HG03175 (cell line): ENCODE measurements around the gene ERCC6L2.

Experiments
- ATAC-seq: cut with Tn5 transposase; IDR thresholded peaks from one replicate; pipeline ENCODE4 v1.9.1; 2021; ENCODE audit warnings: mild to moderate bottlenecking, moderate library complexity; ENCODE audit not compliant: unreplicated experiment

The ERCC6L2 gene

DNA sequence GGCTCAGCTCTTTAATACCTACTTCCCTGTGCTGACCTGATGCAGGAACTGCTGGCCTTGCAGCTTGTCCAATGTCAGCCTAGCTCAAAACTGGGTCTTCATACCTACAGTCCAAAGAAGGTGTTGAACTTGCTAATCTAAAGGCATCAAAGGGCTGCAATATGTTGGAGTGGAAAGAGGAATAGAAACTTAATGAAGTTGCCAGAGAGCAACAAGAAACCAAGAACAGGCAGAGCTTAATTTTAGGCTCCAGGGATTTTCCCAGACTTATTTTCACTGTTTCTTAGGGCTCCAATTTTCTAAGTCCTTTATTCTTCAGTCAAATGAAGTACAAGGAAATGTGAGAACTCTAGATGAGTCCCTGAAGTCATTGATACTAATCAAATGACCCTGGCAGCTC is 17.6 kb upstream of the ERCC6L2 start:
- ATAC-seq: peak; percentile 73

DNA sequence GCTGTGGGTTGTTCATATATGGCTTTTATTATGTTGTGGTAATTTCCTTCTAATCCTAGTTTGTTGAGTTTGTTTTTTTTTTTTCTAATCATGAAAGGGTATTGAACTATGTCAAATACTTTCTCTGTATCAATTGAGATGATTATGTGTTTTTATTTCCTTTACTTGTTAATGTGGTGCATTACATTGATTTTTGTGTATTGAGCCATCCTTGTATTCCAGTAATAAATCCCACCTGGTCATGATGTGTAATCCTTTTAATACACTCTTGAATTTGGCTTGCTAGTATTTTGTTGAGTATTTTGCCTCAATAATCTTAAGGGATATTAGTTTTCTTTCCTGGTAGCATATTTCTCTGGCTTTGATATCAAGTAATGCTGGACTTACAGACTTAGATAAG is 13.1 kb upstream of the ERCC6L2 start:
- ATAC-seq: no peak

DNA sequence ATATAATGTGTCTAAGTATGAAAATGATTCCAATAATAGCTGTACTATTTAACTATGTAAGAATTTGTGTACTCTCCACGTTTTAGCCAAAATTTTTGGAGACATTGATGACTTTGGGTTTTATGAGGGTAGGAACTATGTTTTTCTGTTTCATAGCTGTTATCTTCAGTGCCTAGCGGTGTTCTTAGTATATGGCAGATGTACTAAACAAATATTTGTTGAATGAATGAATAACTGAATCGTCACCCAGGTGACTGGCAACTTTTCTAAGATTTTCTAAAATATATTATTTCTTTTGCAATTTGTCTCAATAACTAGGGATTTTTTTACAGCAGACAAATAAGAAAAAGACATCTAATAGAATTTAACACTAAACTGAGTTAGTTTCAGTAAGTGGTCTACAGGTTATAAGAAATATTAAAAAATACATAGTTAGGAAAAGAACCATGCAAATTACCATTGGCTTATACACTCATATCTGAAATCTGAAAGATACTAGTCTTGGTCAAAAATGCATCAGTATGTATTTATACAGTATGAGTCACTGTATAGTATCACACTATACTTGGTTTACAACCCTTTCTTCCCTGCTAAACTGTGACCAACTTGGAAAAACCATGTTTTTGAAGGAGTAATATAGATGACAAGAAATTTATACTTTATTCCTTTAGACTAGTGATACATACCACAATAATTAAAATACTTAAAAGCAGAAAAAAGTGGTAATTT is 10.5 kb upstream of the ERCC6L2 start:
- ATAC-seq: no peak

DNA sequence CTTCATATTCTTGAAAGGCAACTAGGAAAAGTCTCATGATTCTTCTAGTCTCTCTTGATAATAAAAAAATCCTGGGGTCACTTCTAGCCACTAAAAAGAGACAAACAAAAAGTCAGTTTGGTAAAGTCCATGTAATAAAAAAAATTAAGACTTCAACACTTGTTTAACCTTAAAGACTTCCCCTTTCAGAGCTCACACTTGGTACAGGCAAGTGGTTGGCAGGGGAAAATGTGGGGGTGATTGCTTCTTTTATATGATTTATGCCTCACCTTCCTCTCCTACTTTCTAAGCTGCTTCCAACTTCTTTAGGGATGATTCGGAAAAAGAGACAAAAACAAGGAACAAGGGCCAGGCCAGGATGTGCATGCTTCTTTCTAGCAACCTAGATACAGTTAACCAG is 5.1 kb upstream of the ERCC6L2 start:
- ATAC-seq: no peak

DNA sequence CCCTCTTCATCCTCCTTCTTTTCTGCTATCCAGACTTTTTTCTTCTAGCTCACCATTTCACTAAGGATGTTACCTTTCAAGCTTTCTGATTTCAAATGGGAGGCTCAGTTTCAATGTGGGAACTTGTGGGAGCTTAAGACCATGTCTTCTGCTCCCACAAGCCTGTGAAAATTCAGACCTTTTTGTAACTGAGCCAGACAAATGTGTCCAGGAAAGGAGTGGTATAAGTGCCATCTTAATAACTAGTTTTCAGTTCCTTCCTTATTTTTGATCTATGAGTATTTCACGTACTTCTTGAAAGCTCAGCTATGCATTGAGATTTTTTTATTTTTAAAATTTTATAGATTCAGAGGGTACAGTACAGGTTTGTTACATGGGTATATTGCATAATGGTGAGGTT is 4.6 kb upstream of the ERCC6L2 start:
- no peak for ATAC-seq

DNA sequence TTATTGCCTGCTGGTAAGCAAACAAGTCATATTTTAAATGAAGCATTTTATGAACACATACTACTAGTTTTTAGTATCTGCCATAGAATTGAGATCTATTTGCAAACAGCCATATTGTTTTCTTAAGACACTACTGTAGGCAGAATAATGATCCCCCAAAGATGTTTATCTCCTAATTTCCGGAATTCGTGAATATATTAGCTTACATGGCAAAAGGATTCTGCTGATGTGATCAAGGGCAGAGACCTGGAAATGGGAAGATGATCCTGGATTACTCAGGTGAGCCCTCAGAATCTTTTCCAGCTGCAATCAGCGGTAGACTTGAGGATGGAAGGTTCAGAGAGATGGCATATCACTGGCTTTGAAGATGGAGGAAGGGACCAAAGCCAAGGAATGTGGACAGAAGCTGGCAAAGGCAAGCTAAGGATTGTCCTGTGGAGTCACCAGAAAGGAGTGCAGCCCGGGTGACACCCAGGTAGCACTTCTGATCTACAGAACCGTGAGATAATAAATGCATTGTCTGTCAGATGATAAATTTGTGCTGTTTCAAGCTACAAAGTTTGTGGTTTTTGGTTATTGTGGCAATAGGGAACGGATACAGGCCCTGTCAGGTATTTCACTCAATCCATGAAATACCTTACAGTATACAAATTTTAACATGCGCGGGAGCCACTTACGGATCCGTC is 1.0 kb upstream of the ERCC6L2 start:
- ATAC-seq: no peak

DNA sequence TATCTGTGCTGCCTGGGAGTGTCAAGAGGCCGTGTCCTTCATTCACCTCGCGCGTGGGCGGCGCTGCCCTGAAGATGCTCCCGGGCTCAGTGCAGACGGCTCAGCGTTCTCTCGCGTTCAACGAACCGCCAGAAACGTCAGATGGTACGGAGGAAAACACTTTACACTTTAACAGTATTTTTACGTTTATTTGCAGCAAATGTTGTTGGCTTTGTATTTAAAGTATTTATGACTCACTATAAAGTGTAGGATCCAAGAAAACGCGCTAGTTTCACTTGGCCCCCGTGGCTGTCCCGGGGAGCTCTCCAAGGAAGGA is 544 bp upstream of the ERCC6L2 start:
- peak; percentile 18 for ATAC-seq

DNA sequence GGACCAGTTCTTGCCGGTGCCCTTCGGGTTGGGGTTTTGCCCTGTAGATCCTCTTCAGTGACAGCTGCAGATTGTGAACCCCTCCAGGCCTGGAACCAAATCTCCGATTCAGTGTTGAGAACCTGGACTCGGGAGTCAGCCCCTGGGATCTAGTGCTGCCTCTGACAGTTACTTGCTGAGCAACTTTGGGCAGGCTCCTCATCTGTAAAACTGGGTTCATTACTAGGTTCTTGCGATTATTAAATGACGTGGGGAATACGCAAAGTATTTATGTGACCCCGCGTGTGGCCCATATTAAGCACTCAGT is 600 bp downstream of the ERCC6L2 start:
- no peak for ATAC-seq

DNA sequence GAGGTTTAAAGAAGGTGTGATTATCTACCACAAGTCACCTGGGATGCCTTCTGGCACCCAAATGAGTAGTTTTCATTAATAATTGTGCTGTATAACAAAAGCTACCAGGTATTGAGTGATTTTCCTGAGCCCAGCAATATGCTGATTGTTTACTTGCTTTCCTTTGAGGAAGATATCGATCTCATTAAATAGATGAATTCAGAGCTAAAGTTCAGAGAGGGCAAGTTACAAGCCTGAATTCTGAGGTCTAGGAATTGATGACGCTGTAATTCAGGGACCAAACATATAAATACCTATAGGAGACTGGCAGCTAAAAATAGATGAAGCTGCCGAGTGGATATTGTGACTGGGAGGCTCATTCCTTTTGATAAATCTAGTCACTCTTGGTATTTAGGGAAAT is 1.1 kb downstream of the ERCC6L2 start:
- ATAC-seq: no peak

DNA sequence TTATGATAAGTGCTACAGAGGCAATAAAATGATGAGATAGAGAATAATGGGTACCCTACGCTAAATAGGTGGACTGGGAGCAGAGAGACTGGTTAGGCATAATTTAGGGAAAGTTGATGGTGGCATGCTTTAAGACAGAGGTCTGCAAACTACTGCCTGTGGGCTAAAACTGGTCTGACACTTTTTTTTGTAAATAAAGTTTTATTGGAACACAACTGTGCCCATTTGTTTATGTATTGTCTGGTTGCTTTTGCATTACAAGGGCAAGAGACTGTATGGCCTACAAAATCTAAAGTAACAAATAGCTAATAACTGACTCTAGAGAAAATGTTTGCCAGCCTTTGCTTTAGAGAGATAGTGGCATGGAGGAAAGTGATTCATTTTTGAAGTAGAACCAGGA is 2.5 kb downstream of the ERCC6L2 start:
- ATAC-seq: no peak

DNA sequence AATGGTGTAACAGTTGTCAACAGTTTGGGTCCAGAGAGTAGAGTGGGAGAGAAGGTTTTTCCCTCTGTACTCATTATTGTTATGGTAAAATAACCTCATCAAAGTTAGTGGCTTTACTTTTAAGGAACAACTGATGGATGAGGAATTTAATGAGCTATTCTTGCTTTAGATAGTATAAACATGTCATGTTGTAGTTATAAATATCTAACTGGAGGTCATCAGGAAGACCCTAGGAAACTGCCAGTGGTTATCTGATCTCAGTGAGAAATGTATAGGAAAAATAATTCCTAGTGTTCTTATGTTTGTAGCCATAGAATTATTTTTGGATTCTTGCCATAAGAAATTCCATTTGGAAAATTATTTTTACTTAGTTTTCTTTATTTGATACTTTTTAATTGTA is 4.1 kb downstream of the ERCC6L2 start:
- ATAC-seq: no peak

DNA sequence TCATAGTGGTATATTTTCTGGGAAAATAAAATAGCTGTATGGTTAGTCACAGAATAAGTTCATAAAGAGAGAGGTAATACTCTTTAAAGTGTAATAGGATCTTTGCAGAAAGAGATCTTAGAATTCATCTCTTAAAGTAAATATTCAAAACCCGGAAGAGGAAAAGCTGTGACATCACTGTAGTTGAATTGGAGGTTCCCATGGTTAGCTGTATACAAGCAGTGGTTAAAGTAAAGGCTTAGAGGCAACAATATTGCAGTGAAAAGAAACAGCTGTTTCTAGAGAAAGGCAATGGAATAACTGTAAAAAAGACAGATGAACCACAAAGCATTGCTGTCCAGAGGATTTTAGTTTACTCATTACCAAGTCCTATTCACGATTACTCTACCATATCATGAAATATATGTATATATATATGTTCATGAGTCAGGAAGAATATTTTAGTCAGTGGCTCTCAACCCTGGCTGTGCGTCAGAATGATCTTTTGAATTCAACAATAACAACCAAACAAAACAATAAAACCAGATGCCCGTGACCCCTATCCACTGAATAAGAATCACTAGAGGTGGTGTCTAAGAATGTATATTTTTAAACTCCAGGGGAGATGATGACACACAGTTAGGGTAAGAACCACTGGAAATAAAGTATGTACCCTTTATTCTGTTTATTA is 4.7 kb downstream of the ERCC6L2 start:
- no peak for ATAC-seq

DNA sequence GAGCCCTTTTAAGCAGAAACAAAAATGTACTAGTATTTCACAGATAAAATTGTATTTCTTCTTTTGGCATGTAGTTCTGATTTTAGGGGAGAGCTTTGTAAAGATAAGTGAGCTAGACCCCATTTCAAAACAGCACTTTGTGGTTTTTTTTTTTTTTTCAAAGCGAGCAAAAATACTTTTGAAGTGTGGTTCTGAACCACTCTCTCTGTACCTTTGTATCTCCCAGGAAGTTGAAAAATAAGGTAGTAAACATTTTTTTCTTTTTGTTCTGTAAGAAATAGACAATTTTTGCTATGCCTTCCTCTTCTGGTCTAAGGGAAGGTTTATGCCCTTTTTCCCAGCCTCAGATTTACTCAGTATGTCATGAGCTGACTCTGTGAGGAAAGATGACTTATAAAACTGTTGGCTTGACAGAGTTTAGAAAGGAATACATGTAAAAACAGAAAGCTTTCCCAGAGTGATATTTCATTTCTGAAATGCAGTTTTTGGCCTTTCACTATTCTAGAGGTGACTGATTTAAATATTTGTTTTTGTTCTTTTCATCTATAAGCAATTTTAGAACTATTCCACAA is 12.5 kb downstream of the ERCC6L2 start:
- ATAC-seq: no peak

DNA sequence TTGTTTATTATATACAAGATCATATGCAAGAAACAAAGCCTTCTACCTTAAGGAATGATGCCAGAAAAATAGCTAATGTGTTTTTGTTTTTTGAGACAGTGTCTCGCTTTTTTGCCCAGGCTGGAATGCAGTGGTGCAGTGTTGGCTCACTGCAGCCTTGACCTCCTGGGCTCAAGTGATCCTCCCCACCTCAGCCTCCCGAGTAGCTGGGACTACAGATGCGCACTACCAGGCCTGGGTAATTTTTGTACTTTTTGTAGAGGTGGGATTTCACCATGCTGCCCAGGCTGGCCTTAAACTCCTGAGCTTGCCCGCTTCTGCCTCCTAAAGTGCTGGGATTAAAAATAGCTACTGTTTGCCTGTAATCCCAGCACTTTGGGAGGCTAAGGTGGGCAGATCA is 15.1 kb downstream of the ERCC6L2 start:
- no peak for ATAC-seq

DNA sequence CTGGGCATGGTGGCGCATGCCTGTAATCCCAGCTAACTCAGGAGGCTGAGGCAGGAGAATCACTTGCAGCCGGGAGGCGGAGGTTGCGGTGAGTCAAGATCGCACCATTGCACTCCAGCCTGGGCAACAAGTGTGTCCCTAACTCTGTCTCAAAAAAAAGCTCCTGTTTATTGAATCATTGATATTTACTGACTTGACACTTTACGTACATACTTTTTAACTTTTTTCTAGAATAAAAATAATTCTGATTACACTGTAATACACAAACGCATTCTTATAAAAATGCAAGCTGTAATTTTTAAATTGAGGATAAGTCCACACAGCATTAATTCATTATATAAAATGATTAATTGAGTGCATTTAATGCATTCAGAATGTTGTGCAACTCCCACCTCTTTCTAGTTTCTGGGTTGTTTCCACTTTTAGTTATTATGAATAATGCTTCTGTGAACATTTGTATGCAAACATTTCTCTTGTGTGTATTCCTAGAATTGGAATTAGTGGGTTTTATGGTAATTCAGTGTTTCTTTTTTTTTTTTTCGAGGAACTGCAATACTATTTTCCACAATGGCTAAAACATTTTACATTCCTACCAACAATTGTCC is 15.7 kb downstream of the ERCC6L2 start:
- no peak for ATAC-seq

DNA sequence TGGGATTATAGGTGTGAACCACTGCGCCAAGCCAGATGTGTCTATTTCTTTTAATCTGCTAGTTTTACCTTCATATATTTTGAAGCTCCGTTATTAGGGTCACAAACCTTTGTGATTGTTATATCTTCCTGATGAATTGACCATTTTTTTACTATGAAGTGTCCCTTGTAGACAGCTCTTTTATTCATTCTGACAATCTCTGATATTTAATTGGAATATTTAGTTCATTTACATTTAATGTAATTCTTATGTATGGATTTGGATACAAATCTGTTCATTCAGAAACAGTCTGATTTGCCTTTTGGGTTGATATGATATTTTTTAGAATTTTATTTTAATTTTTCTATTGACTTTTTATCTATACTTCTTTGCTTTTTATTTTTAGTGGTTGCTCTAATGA is 17.2 kb downstream of the ERCC6L2 start:
- no peak for ATAC-seq

DNA sequence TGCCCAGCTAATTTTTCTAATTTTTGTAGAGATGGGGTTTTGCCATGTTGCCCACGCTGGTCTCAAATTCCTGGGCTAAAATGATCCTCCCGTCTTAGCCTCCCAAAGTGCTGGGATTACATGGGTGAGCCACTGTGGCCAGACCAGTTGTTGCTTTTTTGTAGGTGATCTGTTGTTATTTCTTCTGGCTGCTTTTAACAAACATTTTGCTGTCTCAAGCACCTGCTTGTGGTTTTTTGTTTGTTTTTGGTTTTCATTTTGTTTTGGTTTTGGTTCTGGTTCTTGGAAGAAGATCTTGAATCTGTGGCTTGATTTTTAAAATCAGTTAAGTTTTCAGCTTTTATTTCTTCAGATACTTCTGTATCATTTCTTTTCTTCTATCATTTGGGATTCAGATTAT is 21.1 kb downstream of the ERCC6L2 start:
- peak; percentile 46 for ATAC-seq

DNA sequence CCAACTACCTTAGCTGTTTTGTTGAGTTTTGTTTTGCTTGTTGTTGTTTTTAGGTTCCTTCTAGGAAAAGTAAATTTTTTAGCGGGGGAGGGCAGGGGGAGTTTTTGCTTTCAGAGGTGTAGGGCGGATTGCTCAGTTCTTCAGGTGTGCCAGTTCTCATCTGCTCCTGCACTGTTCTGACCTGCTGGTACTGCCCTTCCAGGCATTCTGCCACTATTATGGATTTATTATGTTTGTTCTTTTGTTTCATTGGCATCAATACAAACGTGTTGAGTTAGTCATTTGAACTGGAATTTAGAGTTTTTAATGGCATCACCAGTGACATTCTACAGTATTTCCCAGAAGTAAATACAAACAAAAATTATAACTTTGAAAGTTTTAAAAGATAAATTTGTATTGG is 26.0 kb downstream of the ERCC6L2 start:
- no peak for ATAC-seq

DNA sequence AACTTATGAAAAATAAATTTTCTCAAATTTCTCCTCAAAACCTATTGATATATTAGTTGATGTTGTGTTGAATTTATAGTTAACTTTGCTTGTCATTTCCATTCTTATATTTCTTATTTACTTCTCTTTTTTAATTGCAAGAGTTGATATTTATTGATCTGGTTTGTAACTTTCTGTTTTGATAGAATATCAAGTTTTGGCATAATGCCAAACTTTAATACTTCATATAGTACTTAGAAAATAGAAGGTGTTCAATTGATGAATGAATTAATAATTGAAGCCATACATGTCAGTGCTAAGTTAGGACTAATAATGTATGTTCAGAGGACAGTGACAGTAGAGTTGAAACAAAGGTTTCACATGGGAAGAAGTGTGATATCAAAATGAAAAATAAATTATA is 27.9 kb downstream of the ERCC6L2 start:
- no peak for ATAC-seq

DNA sequence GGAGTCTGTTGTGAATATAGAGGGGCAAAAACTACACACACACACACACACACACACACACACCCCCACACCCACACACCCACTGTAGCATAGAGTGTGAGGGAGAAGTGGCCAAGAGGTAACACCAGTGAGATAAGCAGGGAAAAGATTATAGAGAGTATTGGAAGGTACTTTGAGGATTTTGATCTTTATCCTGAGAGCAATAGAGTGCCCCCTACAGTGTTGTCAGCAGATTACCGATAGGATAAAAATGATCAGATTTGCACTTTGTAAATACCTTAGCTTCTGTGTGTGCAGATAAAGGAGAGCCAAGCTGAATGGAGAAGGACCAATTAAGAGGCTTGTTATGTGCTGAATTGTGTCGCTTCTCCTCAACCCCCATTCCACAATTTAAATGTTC is 32.3 kb downstream of the ERCC6L2 start:
- ATAC-seq: no peak

DNA sequence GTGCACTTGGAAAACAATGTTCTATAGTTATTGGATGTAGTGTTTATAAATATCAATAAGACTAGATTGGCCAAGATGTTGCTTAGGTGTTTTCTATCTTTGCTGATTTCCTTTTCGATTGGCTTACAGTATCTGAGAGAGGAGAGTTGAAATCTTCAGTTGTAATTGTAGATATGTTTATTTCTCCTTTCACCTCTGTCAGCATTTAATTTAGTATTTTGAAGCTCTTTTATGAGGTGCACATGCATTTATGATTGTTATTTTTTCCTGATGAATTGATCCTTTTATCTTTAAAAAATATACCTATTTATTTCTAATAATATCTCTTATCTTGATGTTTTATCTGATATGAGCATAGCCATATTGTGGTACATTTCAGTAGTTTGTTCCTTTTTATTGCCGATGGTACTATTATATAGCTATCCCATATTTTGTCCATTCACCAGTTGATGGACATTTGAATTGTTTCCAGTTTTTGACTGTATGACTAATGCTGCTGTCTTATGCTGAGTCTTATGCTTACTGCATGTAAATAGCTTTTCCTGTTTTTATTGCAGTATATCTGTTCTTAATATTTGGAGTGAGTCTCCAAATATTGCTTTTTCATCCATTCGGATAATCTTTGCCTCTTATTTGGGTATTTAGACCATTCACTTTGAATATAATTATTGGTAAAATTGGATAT is 34.7 kb downstream of the ERCC6L2 start:
- ATAC-seq: no peak
